Measurements from ENCODE around the gene KNDC1. TPM values are rescaled to one million over a fixed set of nuclear protein-coding genes. Genes with fewer than 3 reads are reported as not detected.

Gene KNDC1
- total RNA-seq, 4 donors from 2014 or later: 0.27 to 1.7 TPM; not detected in 2

DNA sequence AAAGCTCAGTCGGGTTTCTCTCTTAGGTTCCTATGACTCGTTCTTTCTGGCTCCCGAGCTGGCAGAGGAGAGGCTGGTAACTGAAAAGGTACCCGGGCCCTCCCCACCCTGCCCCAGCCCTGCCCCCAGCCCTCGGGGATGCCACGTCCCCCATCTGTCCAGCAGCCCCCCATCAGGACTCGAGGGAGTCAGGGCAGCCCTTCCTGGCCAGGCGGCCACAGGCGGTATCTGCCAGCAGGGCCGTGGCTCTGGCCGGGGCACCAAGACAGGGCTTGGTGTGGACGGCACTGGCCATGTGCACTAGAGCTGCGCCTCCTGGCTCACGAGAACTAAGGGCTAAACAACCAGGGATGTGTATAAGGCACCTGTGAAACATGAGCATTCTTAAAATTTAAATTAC lies 29.7 kb downstream of the KNDC1 start:
- no peak for DNase-seq
- no peaks in the 10 kb centered on the region for H3K9me3 ChIP-seq
- no peak overlapping the region for H3K4me3 ChIP-seq
- no peaks in the 10 kb centered on the region for H3K27me3 ChIP-seq
- H3K4me1 ChIP-seq: no peaks in the 10 kb centered on the region
- H3K27ac ChIP-seq: no peak overlapping the region
- TF ChIP-seq CTCF (IDR thresholded peaks at IDR 0.05) (no peak), POLR2A (IDR thresholded peaks at IDR 0.05) (no peak)
- H3K36me3 ChIP-seq: no peaks in the 10 kb centered on the region

DNA sequence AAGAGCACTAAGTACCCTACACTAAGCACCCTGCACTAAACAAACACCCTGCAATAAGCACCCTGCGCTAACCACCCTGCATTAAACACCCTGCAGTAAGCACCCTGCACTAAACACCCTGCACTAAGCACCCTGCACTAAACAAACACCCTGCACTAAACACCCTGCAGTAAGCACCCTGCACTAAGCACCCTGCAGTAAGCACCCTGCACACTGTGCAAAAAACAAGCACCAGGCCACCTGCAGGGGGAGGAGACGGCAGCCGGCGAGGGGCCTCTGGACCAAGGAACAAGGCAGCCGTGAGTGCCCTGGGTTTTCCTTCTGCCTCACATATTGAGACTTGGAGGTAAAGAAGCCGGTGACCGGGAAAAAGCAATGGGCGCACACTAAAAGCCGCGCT lies 30.2 kb downstream of the KNDC1 start:
- no peak overlapping the region for H3K27ac ChIP-seq
- H3K36me3 ChIP-seq: no peaks in the 10 kb centered on the region
- no peaks in the 10 kb centered on the region for H3K4me1 ChIP-seq
- DNase-seq: no peak
- H3K4me3 ChIP-seq: no peak overlapping the region
- no peaks in the 10 kb centered on the region for H3K9me3 ChIP-seq
- no peak for TF ChIP-seq POLR2A (IDR thresholded peaks at IDR 0.05)
- no peak for TF ChIP-seq CTCF (IDR thresholded peaks at IDR 0.05)
- H3K27me3 ChIP-seq: no peaks in the 10 kb centered on the region

DNA sequence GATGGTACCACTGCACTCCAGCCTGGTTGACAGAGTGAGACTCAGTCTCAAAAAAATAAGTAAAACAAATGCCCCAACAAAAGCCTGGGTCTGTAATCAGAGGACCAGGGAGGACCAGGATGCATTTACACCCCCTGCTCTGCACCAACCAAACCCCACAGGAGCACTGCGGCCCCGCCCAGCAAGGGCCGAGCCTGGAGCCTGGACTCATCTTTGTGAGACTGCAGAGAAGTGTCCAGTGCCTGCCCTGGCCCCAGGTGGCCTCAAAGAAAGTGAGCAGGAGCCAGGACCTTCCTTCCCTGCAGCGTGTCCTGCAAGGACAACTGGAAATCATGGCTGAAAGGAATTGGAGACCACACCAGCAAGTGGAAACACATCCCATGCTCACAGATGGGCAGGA lies 31.6 kb downstream of the KNDC1 start:
- no peak for TF ChIP-seq POLR2A (IDR thresholded peaks at IDR 0.05)
- TF ChIP-seq CTCF (IDR thresholded peaks at IDR 0.05): no peak
- H3K4me1 ChIP-seq: no peaks in the 10 kb centered on the region
- no peak for DNase-seq
- H3K27ac ChIP-seq: no peak overlapping the region
- H3K27me3 ChIP-seq: no peaks in the 10 kb centered on the region
- H3K4me3 ChIP-seq: no peak overlapping the region
- no peaks in the 10 kb centered on the region for H3K9me3 ChIP-seq
- no peaks in the 10 kb centered on the region for H3K36me3 ChIP-seq

GRCh38 chr10:133194151-133194550 lies 34.1 kb downstream of the KNDC1 start:
- H3K27me3 ChIP-seq: no peaks in the 10 kb centered on the region
- no peak for DNase-seq
- TF ChIP-seq POLR2A (IDR thresholded peaks at IDR 0.05): no peak
- no peak overlapping the region for H3K27ac ChIP-seq
- H3K36me3 ChIP-seq: no peaks in the 10 kb centered on the region
- H3K9me3 ChIP-seq: no peaks in the 10 kb centered on the region
- H3K4me1 ChIP-seq: no peaks in the 10 kb centered on the region
- no peak overlapping the region for H3K4me3 ChIP-seq

GRCh38 chr10:133195096-133195495 lies 35.1 kb downstream of the KNDC1 start:
- H3K27me3 ChIP-seq: no peaks in the 10 kb centered on the region
- H3K36me3 ChIP-seq: no peaks in the 10 kb centered on the region
- H3K4me3 ChIP-seq: no peak overlapping the region
- TF ChIP-seq POLR2A (IDR thresholded peaks at IDR 0.05) (no peak), CTCF (IDR thresholded peaks at IDR 0.05) (no peak)
- H3K9me3 ChIP-seq: no peaks in the 10 kb centered on the region
- H3K4me1 ChIP-seq: no peaks in the 10 kb centered on the region
- H3K27ac ChIP-seq: no peak overlapping the region
- no peak for DNase-seq

- Histone ChIP-seq H3K27me3 (no peaks in the 10 kb centered on the region), H3K36me3 (no peaks in the 10 kb centered on the region), H3K4me1 (no peaks in the 10 kb centered on the region), H3K27ac (no peak overlapping the region), H3K4me3 (no peak overlapping the region), H3K9me3 (no peaks in the 10 kb centered on the region)
- TF ChIP-seq POLR2A (IDR thresholded peaks at IDR 0.05) (no peak), CTCF (IDR thresholded peaks at IDR 0.05) (no peak)
- DNase-seq: no peak
Measured at GRCh38 chr10:133195611-133196010, 35.6 kb downstream of the KNDC1 start.

Measured in Peyer's patch (tissue), 4 donors.